ENCODE measurements around the gene CFAP45. TPM values are rescaled to one million over a fixed set of nuclear protein-coding genes. Genes with fewer than 3 reads are reported as not detected.
A peak's percentile ranks its signal among the peaks of the same experiment; 100 is the strongest.

CFAP45 gene
- polyA plus RNA-seq, 2 donors, result 0.44 to 0.61 TPM

DNA sequence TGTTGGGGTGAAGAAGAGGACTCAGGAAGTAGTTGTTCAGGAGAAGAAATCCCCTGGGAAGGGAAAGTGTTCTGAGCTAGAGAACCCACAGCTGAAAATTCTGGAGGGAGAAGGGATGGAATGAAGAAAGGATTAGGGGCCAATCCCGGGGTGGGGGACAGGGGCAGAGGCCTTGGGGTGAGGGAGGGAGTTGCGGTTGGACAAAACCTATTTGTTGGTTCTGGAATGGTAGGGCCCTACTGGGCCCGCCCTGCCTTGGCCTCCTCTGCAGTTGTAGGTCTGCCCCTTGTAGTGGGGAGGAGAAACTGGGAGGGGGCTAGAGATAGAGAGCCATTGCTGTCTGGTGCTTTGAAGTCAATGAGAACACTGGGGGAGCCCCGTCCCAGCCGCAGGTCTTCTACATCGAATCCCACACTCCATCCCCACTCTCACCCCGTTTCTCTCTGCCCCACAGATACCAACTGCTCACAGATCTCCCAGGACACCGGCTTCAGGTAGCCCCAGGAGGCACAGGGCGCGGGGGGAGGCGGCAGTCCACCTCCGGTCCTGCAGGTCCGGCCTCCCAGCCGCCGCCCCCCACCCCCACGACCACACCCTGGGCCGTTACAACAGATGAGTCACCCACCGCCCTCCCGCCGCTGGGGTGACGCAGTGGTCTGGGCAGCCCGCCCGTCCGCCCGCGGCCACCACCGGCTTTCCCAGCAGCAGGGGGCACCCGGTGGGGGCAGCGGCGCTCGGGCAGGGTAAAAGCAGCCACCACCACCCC lies 24.2 kb upstream of the CFAP45 start:
- Histone ChIP-seq H3K27me3 (ENCODE audit: control insufficient read depth in 1 of 2, insufficient read depth in 2 of 2, low read length in 2 of 2) (no peaks in the 10 kb centered on the region), H3K4me3 (ENCODE audit: low read depth in 1 of 2, low read length in 2 of 2) (peak overlapping the region; percentile 76 to 96), H3K9me3 (ENCODE audit: control insufficient read depth in 2 of 2, insufficient read depth in 1 of 2, low read depth in 1 of 2, low read length in 1 of 2) (no peaks in the 10 kb centered on the region), H3K36me3 (ENCODE audit: control insufficient read depth in 2 of 2, insufficient read depth in 2 of 2, low read length in 1 of 2) (peaks cover 12% of the 10 kb centered on the region in 2 donors), H3K4me1 (ENCODE audit: control insufficient read depth in 2 of 2, insufficient read depth in 2 of 2, low read length in 1 of 2) (peaks cover 11 to 21% of the 10 kb centered on the region in 2 donors), H3K27ac (ENCODE audit: low read depth in 2 of 2, low read length in 1 of 2) (peak overlapping the region; percentile 97 to 99)
- 0 to 1% methylated on average over 31 of the region's 31 CpGs for WGBS, 2 donors

DNA sequence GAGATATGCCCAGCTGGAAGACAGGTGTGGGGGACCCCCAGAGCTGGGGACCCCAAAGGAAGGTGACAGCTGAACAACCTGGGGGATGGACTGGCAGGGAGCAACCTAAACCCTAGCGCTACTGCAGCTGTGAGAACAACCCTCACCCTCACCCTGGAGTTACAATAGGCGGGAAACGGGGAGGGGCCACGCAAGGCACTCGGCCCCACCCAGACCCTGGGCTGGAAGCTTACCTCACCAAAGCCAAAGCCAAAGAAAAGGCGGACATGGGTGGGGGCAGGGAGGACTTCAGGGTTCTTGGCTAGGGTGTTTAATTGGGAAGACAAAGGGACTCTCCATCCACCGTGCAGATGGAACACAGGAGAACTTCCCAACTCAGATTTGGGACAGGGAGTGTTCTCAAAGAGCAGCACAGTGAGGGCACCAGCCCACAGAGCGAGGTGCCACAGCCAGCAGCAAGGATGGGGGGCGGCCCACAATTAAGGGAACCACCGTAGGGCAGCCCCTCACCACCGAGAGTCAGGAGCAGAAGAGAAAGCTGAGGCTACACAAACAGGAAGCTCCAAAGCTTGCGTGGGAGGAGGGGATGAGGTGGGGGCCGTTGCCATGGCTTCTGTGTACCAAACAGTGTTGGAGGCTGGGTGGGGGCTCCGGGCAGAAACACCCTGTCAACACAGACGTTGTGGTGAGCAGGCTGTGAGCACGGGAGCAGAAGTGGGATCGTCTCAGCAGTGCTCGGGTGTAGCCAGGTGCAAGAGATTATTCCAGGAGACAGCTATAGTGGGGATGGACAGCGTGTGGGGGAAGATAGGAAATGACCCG lies 23.4 kb upstream of the CFAP45 start:
- Histone ChIP-seq H3K27me3 (ENCODE audit: control insufficient read depth in 1 of 2, insufficient read depth in 2 of 2, low read length in 2 of 2) (no peaks in the 10 kb centered on the region), H3K27ac (ENCODE audit: low read depth in 2 of 2, low read length in 1 of 2) (peak overlapping the region; percentile 97 to 99), H3K4me1 (ENCODE audit: control insufficient read depth in 2 of 2, insufficient read depth in 2 of 2, low read length in 1 of 2) (peaks cover 11 to 24% of the 10 kb centered on the region in 2 donors), H3K4me3 (ENCODE audit: low read depth in 1 of 2, low read length in 2 of 2) (peak overlapping the region; percentile 76 to 96), H3K9me3 (ENCODE audit: control insufficient read depth in 2 of 2, insufficient read depth in 1 of 2, low read depth in 1 of 2, low read length in 1 of 2) (no peaks in the 10 kb centered on the region), H3K36me3 (ENCODE audit: control insufficient read depth in 2 of 2, insufficient read depth in 2 of 2, low read length in 1 of 2) (peaks cover 18 to 19% of the 10 kb centered on the region in 2 donors)
- 2 to 4% methylated on average over 20 of the region's 20 CpGs for WGBS, 2 donors

DNA sequence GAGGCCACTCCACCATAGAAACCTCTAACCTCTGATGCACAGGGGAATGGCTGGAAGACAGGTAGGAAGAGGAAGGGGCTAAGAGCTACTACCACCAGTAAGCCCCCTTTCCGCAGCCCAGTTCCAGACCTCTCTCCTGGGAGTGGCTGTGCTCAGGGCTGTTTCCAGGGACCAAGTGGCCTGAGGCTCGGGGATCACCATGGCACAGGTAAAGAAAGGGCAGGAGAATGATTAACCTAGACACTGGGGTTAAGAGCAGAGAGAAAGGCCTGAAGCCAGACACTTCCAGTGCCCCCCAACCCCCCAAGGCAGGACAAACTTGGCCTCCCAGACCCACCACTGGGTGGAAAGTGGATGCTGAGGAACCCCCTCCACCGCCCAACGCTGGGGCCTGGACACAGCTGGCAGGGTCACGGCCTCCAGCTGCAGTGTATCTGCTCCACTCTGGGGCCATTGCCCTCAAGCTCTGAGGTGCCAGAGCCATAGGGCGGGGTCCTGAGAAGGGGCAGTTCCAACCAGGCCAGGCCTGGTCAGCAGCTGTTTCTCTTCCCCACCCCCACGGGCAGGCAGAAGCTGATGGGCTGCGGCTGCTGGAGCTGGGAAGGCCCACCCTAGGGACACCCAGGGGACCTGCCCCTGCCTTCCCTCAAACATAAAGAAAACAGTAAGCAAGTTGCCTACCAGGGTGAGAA lies 22.7 kb upstream of the CFAP45 start:
- Histone ChIP-seq H3K9me3 (ENCODE audit: control insufficient read depth in 2 of 2, insufficient read depth in 1 of 2, low read depth in 1 of 2, low read length in 1 of 2) (no peaks in the 10 kb centered on the region), H3K27me3 (ENCODE audit: control insufficient read depth in 1 of 2, insufficient read depth in 2 of 2, low read length in 2 of 2) (no peaks in the 10 kb centered on the region), H3K27ac (ENCODE audit: low read depth in 2 of 2, low read length in 1 of 2) (peak overlapping the region; percentile 97 to 99), H3K36me3 (ENCODE audit: control insufficient read depth in 2 of 2, insufficient read depth in 2 of 2, low read length in 1 of 2) (peaks cover 19 to 24% of the 10 kb centered on the region in 2 donors), H3K4me1 (ENCODE audit: control insufficient read depth in 2 of 2, insufficient read depth in 2 of 2, low read length in 1 of 2) (peaks cover 9 to 27% of the 10 kb centered on the region in 2 donors), H3K4me3 (ENCODE audit: low read depth in 1 of 2, low read length in 2 of 2) (peak overlapping the region; percentile 76 to 96)
- WGBS, 2 donors, result 22 to 27% methylated on average over 8 of the region's 8 CpGs

DNA sequence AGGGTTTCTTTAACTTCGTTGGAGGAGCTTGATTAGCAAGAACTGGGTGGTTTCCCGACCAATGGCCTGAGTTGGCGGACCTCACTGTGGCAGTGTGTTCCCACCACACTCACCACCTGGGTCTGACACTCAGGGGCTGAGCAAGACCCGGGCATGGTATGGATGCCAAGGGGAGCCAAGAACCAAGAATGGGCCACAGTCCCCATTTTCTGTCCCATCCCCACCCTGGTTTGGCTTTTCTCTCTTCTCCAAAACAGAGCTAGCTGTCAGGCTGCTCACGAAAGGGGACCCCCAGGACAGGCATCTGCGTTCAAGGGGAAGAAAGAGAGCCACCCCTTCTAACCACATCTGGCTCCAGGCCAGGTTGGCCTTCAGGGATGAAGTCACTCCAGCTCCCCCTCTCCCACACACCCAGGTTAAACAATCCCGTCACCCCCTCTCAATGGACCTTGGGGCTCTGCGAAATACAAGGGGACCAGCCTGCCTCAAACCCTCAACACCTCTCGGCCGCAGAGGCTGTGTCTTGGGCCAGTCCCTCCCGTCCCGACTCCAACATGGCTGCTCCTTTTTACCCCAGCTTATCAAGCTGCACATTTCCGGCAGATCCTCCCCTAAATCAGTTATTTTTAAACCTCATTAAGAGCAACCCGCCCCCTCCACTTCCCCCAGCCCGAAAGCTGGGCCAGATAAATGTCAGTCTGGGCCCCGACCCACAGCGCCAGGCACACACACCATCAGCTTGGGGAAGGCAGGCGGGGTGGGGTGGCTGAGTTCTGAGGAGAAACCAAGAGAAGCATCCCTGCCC lies 21.9 kb upstream of the CFAP45 start:
- Histone ChIP-seq H3K36me3 (ENCODE audit: control insufficient read depth in 2 of 2, insufficient read depth in 2 of 2, low read length in 1 of 2) (peaks cover 19 to 27% of the 10 kb centered on the region in 2 donors), H3K27me3 (ENCODE audit: control insufficient read depth in 1 of 2, insufficient read depth in 2 of 2, low read length in 2 of 2) (no peaks in the 10 kb centered on the region), H3K4me1 (ENCODE audit: control insufficient read depth in 2 of 2, insufficient read depth in 2 of 2, low read length in 1 of 2) (peaks cover 11 to 31% of the 10 kb centered on the region in 2 donors), H3K27ac (ENCODE audit: low read depth in 2 of 2, low read length in 1 of 2) (peak overlapping the region; percentile 97 to 99), H3K9me3 (ENCODE audit: control insufficient read depth in 2 of 2, insufficient read depth in 1 of 2, low read depth in 1 of 2, low read length in 1 of 2) (no peaks in the 10 kb centered on the region), H3K4me3 (ENCODE audit: low read depth in 1 of 2, low read length in 2 of 2) (peak overlapping the region in 1 of 2 donors; percentile 96)
- WGBS, 2 donors, result 37 to 44% methylated on average over 16 to 18 of the region's 18 CpGs

DNA sequence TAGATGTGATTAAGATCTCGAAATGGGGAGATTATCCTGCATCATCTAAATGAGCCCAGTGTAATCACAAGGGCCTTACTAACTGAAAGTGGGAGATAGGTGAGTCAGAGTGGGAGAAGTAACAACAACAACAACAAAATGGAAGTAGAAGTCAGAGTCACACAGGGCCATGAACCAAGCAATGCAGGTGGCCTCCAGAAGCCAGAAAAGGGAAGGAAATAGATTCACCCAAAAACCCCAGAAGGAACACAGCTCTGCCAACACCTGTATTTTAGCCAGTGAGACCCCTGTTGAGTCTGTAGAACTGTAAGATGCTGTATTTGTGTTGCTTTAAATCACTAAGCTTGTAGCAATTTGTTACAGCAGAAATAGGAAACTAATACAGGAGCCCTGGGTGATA lies 21.3 kb upstream of the CFAP45 start:
- H3K4me1 ChIP-seq (ENCODE audit: control insufficient read depth in 2 of 2, insufficient read depth in 2 of 2, low read length in 1 of 2), result peaks cover 11 to 31% of the 10 kb centered on the region in 2 donors

DNA sequence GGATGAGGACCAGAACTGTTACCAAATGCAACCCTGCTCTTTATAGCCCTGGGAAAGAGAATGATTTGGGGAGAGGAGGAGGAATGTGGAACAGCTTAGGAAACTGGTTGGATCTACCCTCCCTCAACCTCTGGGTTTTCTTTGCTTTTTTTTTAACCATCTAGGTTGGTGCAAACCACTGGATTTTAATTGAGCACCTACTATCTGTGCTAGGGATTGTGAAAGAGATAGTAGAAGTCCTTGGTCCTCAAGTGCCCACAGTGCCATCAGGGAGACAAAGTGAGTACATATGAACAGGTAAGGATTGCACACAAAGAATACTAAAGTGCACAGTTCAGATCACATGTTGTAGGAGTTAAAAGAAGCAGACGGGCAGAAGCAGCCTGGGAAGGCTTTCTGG lies 20.7 kb upstream of the CFAP45 start:
- WGBS, 2 donors, result 64 to 70% methylated on average over 1 of the region's 1 CpG

More for the DNA sequence above, 21.3 kb upstream of the CFAP45 start:
- peaks cover 19 to 27% of the 10 kb centered on the region in 2 donors for H3K36me3 ChIP-seq (ENCODE audit: control insufficient read depth in 2 of 2, insufficient read depth in 2 of 2, low read length in 1 of 2)
- no peak overlapping the region for H3K4me3 ChIP-seq (ENCODE audit: low read depth in 1 of 2, low read length in 2 of 2)
- H3K27me3 ChIP-seq (ENCODE audit: control insufficient read depth in 1 of 2, insufficient read depth in 2 of 2, low read length in 2 of 2), result no peaks in the 10 kb centered on the region
- no peaks in the 10 kb centered on the region for H3K9me3 ChIP-seq (ENCODE audit: control insufficient read depth in 2 of 2, insufficient read depth in 1 of 2, low read depth in 1 of 2, low read length in 1 of 2)
- 35 to 36% methylated on average over 1 of the region's 1 CpG for WGBS, 2 donors
- H3K27ac ChIP-seq (ENCODE audit: low read depth in 2 of 2, low read length in 1 of 2), result no peak overlapping the region

DNA sequence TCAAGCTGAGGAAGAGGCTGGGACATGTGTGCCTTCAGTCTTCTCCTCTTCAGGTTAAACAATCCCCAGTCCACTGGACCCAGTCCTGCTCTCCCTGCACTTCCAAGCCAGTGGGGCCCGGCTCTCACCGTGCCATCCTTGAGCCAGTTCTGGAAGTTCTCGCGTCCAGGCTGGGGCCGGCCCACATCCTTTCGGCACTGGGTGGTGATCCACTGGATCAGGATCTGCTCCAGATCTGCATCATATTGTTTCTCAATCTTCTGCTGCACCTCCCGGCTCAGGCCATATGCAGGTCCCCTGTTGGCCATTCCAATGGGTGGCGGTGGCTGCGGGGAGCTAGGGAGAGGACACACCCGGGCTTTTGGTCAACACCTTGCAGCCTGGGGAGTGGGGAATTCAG lies 20.2 kb upstream of the CFAP45 start:
- Histone ChIP-seq H3K9me3 (ENCODE audit: control insufficient read depth in 2 of 2, insufficient read depth in 1 of 2, low read depth in 1 of 2, low read length in 1 of 2) (no peaks in the 10 kb centered on the region), H3K27me3 (ENCODE audit: control insufficient read depth in 1 of 2, insufficient read depth in 2 of 2, low read length in 2 of 2) (no peaks in the 10 kb centered on the region), H3K4me1 (ENCODE audit: control insufficient read depth in 2 of 2, insufficient read depth in 2 of 2, low read length in 1 of 2) (peaks cover 11 to 31% of the 10 kb centered on the region in 2 donors), H3K4me3 (ENCODE audit: low read depth in 1 of 2, low read length in 2 of 2) (no peak overlapping the region), H3K36me3 (ENCODE audit: control insufficient read depth in 2 of 2, insufficient read depth in 2 of 2, low read length in 1 of 2) (peaks cover 19 to 27% of the 10 kb centered on the region in 2 donors), H3K27ac (ENCODE audit: low read depth in 2 of 2, low read length in 1 of 2) (peak overlapping the region in 1 of 2 donors; percentile 13)
- 84 to 88% methylated on average over 10 of the region's 10 CpGs for WGBS, 2 donors

More for the DNA sequence above, 20.7 kb upstream of the CFAP45 start:
- Histone ChIP-seq H3K27ac (ENCODE audit: low read depth in 2 of 2, low read length in 1 of 2) (no peak overlapping the region), H3K9me3 (ENCODE audit: control insufficient read depth in 2 of 2, insufficient read depth in 1 of 2, low read depth in 1 of 2, low read length in 1 of 2) (no peaks in the 10 kb centered on the region), H3K4me3 (ENCODE audit: low read depth in 1 of 2, low read length in 2 of 2) (no peak overlapping the region), H3K36me3 (ENCODE audit: control insufficient read depth in 2 of 2, insufficient read depth in 2 of 2, low read length in 1 of 2) (peaks cover 19 to 27% of the 10 kb centered on the region in 2 donors), H3K27me3 (ENCODE audit: control insufficient read depth in 1 of 2, insufficient read depth in 2 of 2, low read length in 2 of 2) (no peaks in the 10 kb centered on the region), H3K4me1 (ENCODE audit: control insufficient read depth in 2 of 2, insufficient read depth in 2 of 2, low read length in 1 of 2) (peaks cover 11 to 27% of the 10 kb centered on the region in 2 donors)

DNA sequence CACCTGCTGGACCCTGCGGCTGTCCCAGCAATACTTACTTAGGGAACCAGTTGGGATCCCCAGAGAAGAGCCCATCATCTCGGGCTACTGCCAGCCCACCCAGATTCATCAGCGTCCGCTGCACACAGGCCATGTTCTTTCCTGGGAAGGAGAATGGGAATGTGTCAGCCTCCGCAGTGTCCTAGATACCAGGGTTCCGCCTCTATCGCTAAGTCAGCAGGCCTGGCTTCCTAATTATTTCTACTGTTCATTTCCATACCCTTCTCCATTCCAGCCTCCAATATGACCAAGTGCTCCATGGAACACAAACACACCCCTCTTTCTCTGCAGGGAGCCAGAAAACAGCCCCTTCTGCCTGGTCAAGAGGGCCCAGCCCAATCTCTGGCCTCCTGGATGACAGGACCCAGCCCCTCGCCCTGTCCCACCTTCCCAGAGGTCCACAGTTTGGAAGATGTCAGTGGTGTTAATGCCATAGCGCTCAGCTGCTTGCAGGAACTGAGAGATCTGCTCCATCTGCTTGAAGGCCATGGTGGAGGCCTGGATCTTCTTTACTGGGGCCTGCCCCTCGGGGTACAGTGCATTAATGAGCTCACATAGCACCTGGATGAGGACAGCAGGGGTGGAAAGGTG lies 19.4 kb upstream of the CFAP45 start:
- H3K27me3 ChIP-seq (ENCODE audit: control insufficient read depth in 1 of 2, insufficient read depth in 2 of 2, low read length in 2 of 2), result no peaks in the 10 kb centered on the region
- peaks cover 11 to 31% of the 10 kb centered on the region in 2 donors for H3K4me1 ChIP-seq (ENCODE audit: control insufficient read depth in 2 of 2, insufficient read depth in 2 of 2, low read length in 1 of 2)
- no peak overlapping the region for H3K4me3 ChIP-seq (ENCODE audit: low read depth in 1 of 2, low read length in 2 of 2)
- no peaks in the 10 kb centered on the region for H3K9me3 ChIP-seq (ENCODE audit: control insufficient read depth in 2 of 2, insufficient read depth in 1 of 2, low read depth in 1 of 2, low read length in 1 of 2)
- no peak overlapping the region for H3K27ac ChIP-seq (ENCODE audit: low read depth in 2 of 2, low read length in 1 of 2)
- 92 to 93% methylated on average over 10 of the region's 10 CpGs for WGBS, 2 donors
- peaks cover 19 to 27% of the 10 kb centered on the region in 2 donors for H3K36me3 ChIP-seq (ENCODE audit: control insufficient read depth in 2 of 2, insufficient read depth in 2 of 2, low read length in 1 of 2)
